GM12878 (cell line): ENCODE measurements around the gene LENG9. TPM values are rescaled to one million over a fixed set of nuclear protein-coding genes. Genes with fewer than 3 reads are reported as not detected.
"Not testable (repeated sequence)": the region's sequence is repeated elsewhere in the genome, so short reads cannot be mapped to it uniquely, and the experiment has no call there.

Experiments used
- ATAC-seq: fragments of 200-7000 bp; cut with Tn5 transposase; 3 replicates; pipeline ENCODE4 v1.9.1; 2020; ENCODE audit warnings: mild to moderate bottlenecking, moderate library complexity
- BruUV-seq: library from RNA; stranded (reverse); fragments of 400-500 nt; replicated peaks from 2 replicates; lab custom pipeline; 2021; lab: Mats Ljungman, UMichigan
- CTCF ChIA-PET: fragments of 300-600 bp; sonication (Branson Sonifier 250); formaldehyde crosslinking; extraction: SDS; loops from one replicate; lab custom pipeline; 2021; ENCODE audit warnings: inconsistent platforms; lab: Yijun Ruan, JAX
- POLR2A ChIA-PET: fragments of 350-600 bp; formaldehyde crosslinking; extraction: SDS; loops from one replicate; lab custom pipeline; 2021; ENCODE audit warnings: inconsistent platforms; lab: Charles Lee
- RAD21 ChIA-PET: fragments of 300-600 bp; sonication (Branson Sonifier 250); formaldehyde crosslinking; loops from one replicate; lab custom pipeline; 2023; ENCODE audit warnings: antibody characterized with exemption; ENCODE audit not compliant: unreplicated experiment; lab: Charles Lee
- SMC1A ChIA-PET: fragments of 300-600 bp; sonication (Branson Sonifier 250); formaldehyde crosslinking; loops from one replicate; lab custom pipeline; 2023; ENCODE audit not compliant: unreplicated experiment, uncharacterized antibody; lab: Charles Lee
- DNase-seq: peaks from one replicate; pipeline ENCODE4 v3.0.0-alpha.2; 2011; ENCODE audit warnings: low read depth, low spot score
- FAIRE-seq: peaks from 3 replicates; lab custom pipeline; 2011; peaks lifted over from hg19 to GRCh38; lab: Jason Lieb, UNC
- H2AFZ ChIP-seq: 2 replicates; pipeline ENCODE4 v1.6.0; 2011; ENCODE audit warnings: low read depth, low read length, control low read depth; ENCODE audit not compliant: control insufficient read depth
- H3K27ac ChIP-seq: 2 replicates; pipeline ENCODE4 v1.5.1; 2011; ENCODE audit warnings: control low read depth; ENCODE audit not compliant: control insufficient read depth, insufficient read depth
- H3K27me3 ChIP-seq, 2 experiments: replicated peaks in 1 of 2; 2 replicates each; pipeline versions ENCODE4 v1.6.0 to v1.6.1; 2011; ENCODE audit warnings: low read length in 1 of 2; ENCODE audit not compliant: control insufficient read depth in 2 of 2, insufficient read depth in 2 of 2
- H3K36me3 ChIP-seq, 2 experiments: 2 replicates each; pipeline ENCODE4 v1.5.1; 2011; ENCODE audit warnings: low read length in 1 of 2; ENCODE audit not compliant: control insufficient read depth in 2 of 2, insufficient read depth in 2 of 2
- H3K4me1 ChIP-seq: 2 replicates; pipeline ENCODE4 v1.6.1; 2011; ENCODE audit warnings: mild to moderate bottlenecking, low read length, moderate library complexity, mixed read lengths; ENCODE audit not compliant: control insufficient read depth, insufficient read depth
- H3K4me2 ChIP-seq: 2 replicates; pipeline ENCODE4 v1.6.0; 2011; ENCODE audit warnings: control low read depth; ENCODE audit not compliant: control insufficient read depth, insufficient read depth
- H3K4me3 ChIP-seq: fragments of 200-600 bp; sonication (generic); 2 replicates; pipeline ENCODE4 v1.5.1; 2016
- H3K79me2 ChIP-seq: 2 replicates; pipeline ENCODE4 v1.6.0; 2011; ENCODE audit warnings: low read length; ENCODE audit not compliant: control insufficient read depth, insufficient read depth
- H3K9ac ChIP-seq: 2 replicates; pipeline ENCODE4 v1.8.0; 2011; ENCODE audit warnings: low read length, control low read depth, mixed read lengths; ENCODE audit not compliant: control insufficient read depth, insufficient read depth
- H3K9me3 ChIP-seq: replicated peaks from 3 replicates; pipeline ENCODE4 v1.5.1; 2011; ENCODE audit warnings: mild to moderate bottlenecking, low read length; ENCODE audit not compliant: control insufficient read depth, insufficient read depth
- H4K20me1 ChIP-seq: 2 replicates; pipeline ENCODE4 v1.6.0; 2011; ENCODE audit not compliant: control insufficient read depth, insufficient read depth
- BHLHE40 ChIP-seq, 2 experiments: fragments of 450-650 bp in 1 of 2; IDR thresholded peaks; 2 replicates each; pipeline ENCODE4 v1.6.1; 2011 to 2017; ENCODE audit warnings: low read depth in 2 of 2, borderline replicate concordance in 1 of 2, improper control_type of control experiment in 1 of 2, low read length in 1 of 2, mild to moderate bottlenecking in 1 of 2
- WGBS: methylation state at CpG from one replicate; pipeline ENCODE4 v1.1.6; 2016; ENCODE audit warnings: low lambda C conversion rate; ENCODE audit not compliant: insufficient replicate concordance, insufficient coverage; ENCODE audit errors: missing lambda C conversion rate; 5-methylcytosine and 5-hydroxymethylcytosine counted together
- in situ Hi-C: fragments of 300-500 bp; cut with MboI; formaldehyde crosslinking; loops from 9 replicates; pipeline ENCODE4 v1.14.3; 2018; ENCODE audit warnings: mixed read lengths
- intact Hi-C: fragments of 100-400 bp; cut with micrococcal nuclease; formaldehyde crosslinking; loops from one replicate; pipeline ENCODE4 v1.14.2; 2022; ENCODE audit not compliant: unreplicated experiment
- polyA plus RNA-seq, 11 experiments: library from polyadenylated mRNA; depleted of rRNA in 4 of 11; unstranded in 6 of 11; stranded (reverse) in 5 of 11; fragments of >200 nt; fragmentation: Nextera tagmentation in 4 of 11; fragmentation: Illumina TruSeq in 1 of 11; extraction: Ambion mirVana in 4 of 11; extraction: Trizol in 1 of 11; gene quantifications; 1 replicate in 1 of 11; 2 replicates in 10 of 11; pipeline versions ENCODE4 v1.2.1 to v1.2.3, GENCODE V29; 2011 to 2016; ENCODE audit warnings: inconsistent platforms in 2 of 11, missing spikeins in 2 of 11, low read depth in 1 of 11
- total RNA-seq, 4 experiments: library from RNA; depleted of rRNA in 3 of 4; stranded (reverse); fragments of >200 nt in 3 of 4; fragmentation: Illumina TruSeq in 1 of 4; extraction: Trizol in 1 of 4; gene quantifications; 2 replicates each; pipeline versions ENCODE4 v1.2.1 to v1.2.3, GENCODE V29; 2013 to 2021

LENG9 gene
- total and polyA plus RNA-seq, 10 of the 15 experiments (the other 5 are each of a cell fraction or from before 2014, with no cell fraction given): 0.09 to 2.9 (median 0.76) TPM; not detected in 1

DNA sequence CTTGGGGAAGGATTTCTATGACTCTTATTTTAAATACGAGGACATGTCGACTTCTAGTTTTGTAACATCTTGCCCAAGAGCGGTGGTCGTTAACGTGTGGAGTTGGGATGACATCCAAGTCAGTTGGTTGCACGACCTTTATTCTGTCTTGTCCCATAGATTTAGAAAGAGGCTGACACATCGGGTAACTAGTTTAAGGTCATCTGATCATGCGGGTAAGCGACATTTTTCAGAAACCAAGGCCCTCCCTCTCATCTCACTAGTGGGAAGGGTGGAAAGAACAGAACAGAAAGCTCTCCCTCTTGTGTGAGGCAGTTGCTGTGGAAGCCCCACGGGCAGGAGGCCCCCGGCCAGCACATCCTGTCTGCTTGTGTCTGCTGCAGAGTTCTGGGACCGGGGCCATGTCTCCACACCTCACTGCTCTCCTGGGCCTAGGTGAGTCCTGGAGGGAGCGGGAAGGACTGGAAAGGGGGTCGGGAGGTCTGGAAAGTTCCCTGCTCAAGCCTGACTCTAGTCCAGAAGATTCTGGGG is 39.0 kb upstream of the LENG9 start, which contains the start of gene LAIR2:
Gene LAIR2 (plus strand): TSS at position 314 of the 531 bp plus-strand sequence. CDS start 88 bp downstream, at position 402.
- Histone ChIP-seq H3K27ac (no peak within 1 kb of the TSS), H3K9ac (no peak within 1 kb of the TSS), H3K36me3 (no peaks in the 10 kb centered on the region)
- no peak for FAIRE-seq
- no peak for TF ChIP-seq BHLHE40 (IDR thresholded peaks at IDR 0.05; ENCODE audit: borderline replicate concordance in 1 of 2, low read depth in 2 of 2, low read length in 1 of 2)
- TF ChIP-seq, all 136 proteins: peak for 0
- ATAC-seq (peak; percentile 44), DNase-seq (no peak)
- Histone ChIP-seq H4K20me1 (no peaks in the 10 kb centered on the region), H3K4me1 (peaks cover 7% of the 10 kb centered on the region), H3K79me2 (no peaks in the 10 kb centered on the region), H3K4me2 (no peak within 1 kb of the TSS), H2AFZ (no peak within 1 kb of the TSS; the same call in 1 of the 2 replicates), H3K4me3 (no peak within 1 kb of the TSS), H3K27me3 (no peaks in the 10 kb centered on the region), H3K9me3 (no peaks in the 10 kb centered on the region; the same call in 2 of the 3 replicates)
- ChIA-PET POLR2A (no interaction called here), SMC1A (no interaction called here), RAD21 (no interaction called here), CTCF (no interaction called here)
- in situ Hi-C loops (no loop called here), intact Hi-C loops (no loop called here)
- 35% methylated on average over 14 of the region's 14 CpGs for WGBS
- BruUV-seq: no TSS peak

DNA sequence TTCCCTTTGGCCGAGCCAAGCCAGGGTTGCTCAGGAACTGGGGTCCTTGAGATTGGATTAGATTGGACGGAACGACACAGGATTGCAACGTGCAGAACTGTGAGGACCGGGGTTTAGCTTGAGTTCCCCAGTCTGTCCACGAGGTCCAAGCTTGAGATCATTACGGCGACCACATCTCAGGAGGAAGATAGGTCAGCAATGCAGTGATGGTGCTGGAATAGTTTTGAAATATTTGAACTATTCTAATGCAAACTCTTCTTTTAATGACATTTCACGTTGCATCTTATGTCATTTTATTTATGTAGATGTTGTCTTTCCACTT is 34.8 kb upstream of the LENG9 start:
- peak; percentile 65 for ATAC-seq
- intact Hi-C loops, H3K4me2 ChIP-seq, RAD21 ChIA-PET, FAIRE-seq, CTCF ChIA-PET, H3K36me3 ChIP-seq, H3K27ac ChIP-seq, H3K4me3 ChIP-seq, POLR2A ChIA-PET, H3K9me3 ChIP-seq, H3K27me3 ChIP-seq, H3K79me2 ChIP-seq, H4K20me1 ChIP-seq, BruUV-seq, H3K4me1 ChIP-seq, H2AFZ ChIP-seq, H3K9ac ChIP-seq, in situ Hi-C loops, DNase-seq: not testable (repeated sequence)
- 38% methylated on average over 8 of the region's 9 CpGs for WGBS
- SMC1A ChIA-PET: interaction anchor here (1.6 kb wide), 1 partner anchor 175 kb away, joined by 3 read pairs; no protein-coding TSS in a partner anchor
